Hepatocyte (in vitro differentiated cells): Measurements from ENCODE around the gene SMIM20. TPM values are rescaled to one million over a fixed set of nuclear protein-coding genes. Genes with fewer than 3 reads are reported as not detected.

ENCODE experiments used
- DNase-seq: peaks from one replicate; pipeline ENCODE4 v3.0.0-alpha.2; 2016; ENCODE audit warnings: low spot score
- H2AFZ ChIP-seq: fragments of 200-600 bp; sonication (generic); 2 replicates; pipeline ENCODE4 v1.6.0; 2016; ENCODE audit warnings: antibody characterized with exemption, mild to moderate bottlenecking
- H3K27ac ChIP-seq: fragments of 200-600 bp; sonication (generic); 2 replicates; pipeline ENCODE4 v1.5.1; 2016; ENCODE audit warnings: mild to moderate bottlenecking
- H3K27me3 ChIP-seq: fragments of 200-600 bp; sonication (generic); 2 replicates; pipeline ENCODE4 v1.6.1; 2016
- H3K36me3 ChIP-seq: fragments of 200-600 bp; sonication (generic); replicated peaks from 2 replicates; pipeline ENCODE4 v1.5.1; 2016; ENCODE audit warnings: low read depth; ENCODE audit not compliant: insufficient read depth
- H3K4me1 ChIP-seq: fragments of 200-600 bp; sonication (generic); 2 replicates; pipeline ENCODE4 v1.5.1; 2016; ENCODE audit warnings: mild to moderate bottlenecking, moderate library complexity; ENCODE audit not compliant: insufficient read depth
- H3K4me2 ChIP-seq: fragments of 200-600 bp; sonication (generic); 2 replicates; pipeline ENCODE4 v1.6.0; 2016
- H3K4me3 ChIP-seq: fragments of 200-600 bp; sonication (generic); 2 replicates; pipeline ENCODE4 v1.5.1; 2016; ENCODE audit warnings: mild to moderate bottlenecking
- H3K79me2 ChIP-seq: fragments of 200-600 bp; sonication (generic); 2 replicates; pipeline ENCODE4 v1.6.0; 2017; ENCODE audit warnings: mild to moderate bottlenecking
- H3K9me2 ChIP-seq: fragments of 200-600 bp; sonication (generic); replicated peaks from 2 replicates; pipeline ENCODE4 v1.6.0; 2017; ENCODE audit warnings: mild to moderate bottlenecking; ENCODE audit not compliant: insufficient read depth
- H3K9me3 ChIP-seq: fragments of 200-600 bp; sonication (generic); 2 replicates; pipeline ENCODE4 v1.5.1; 2016; ENCODE audit warnings: low read depth, mild to moderate bottlenecking
- H4K20me1 ChIP-seq: fragments of 200-600 bp; sonication (generic); 2 replicates; pipeline ENCODE4 v1.6.0; 2016; ENCODE audit warnings: mild to moderate bottlenecking; ENCODE audit not compliant: insufficient read depth, poor library complexity, severe bottlenecking
- CTCF ChIP-seq: fragments of 200-600 bp; sonication (generic); IDR thresholded peaks from 2 replicates; pipeline ENCODE4 v1.5.1; 2016; ENCODE audit warnings: antibody characterized with exemption, mild to moderate bottlenecking; ENCODE audit not compliant: poor library complexity
- EZH2 ChIP-seq: fragments of 200-600 bp; sonication (generic); IDR thresholded peaks from 2 replicates; pipeline ENCODE4 v1.6.1; 2016; ENCODE audit warnings: antibody characterized with exemption, mild to moderate bottlenecking, borderline replicate concordance
- EZH2phosphoT487 ChIP-seq: fragments of 200-600 bp; sonication (generic); IDR thresholded peaks from one replicate; pipeline ENCODE4 v1.6.1; 2018; ENCODE audit warnings: antibody characterized with exemption, mild to moderate bottlenecking, low read depth, moderate library complexity; ENCODE audit not compliant: unreplicated experiment, severe bottlenecking
- WGBS: methylation state at CpG from one replicate; pipeline ENCODE4 v1.1.6; 2016; ENCODE audit warnings: low lambda C conversion rate; ENCODE audit errors: missing lambda C conversion rate; 5-methylcytosine and 5-hydroxymethylcytosine counted together
- polyA plus RNA-seq: library from polyadenylated mRNA; unstranded; fragments of >200 nt; fragmentation: Nextera tagmentation; extraction: Ambion mirVana; gene quantifications from 2 replicates; pipeline ENCODE4 v1.2.1, GENCODE V29; 2016
- total RNA-seq: library from RNA; depleted of rRNA; stranded (reverse); fragments of >200 nt; gene quantifications from 2 replicates; pipeline ENCODE4 v1.2.3, GENCODE V29; 2014

Gene SMIM20
- total and polyA plus RNA-seq, 2 experiments from 2014 or later, result 54.5 to 55.8 TPM

- H3K79me2 ChIP-seq, result no peaks in the 10 kb centered on the region
- no peak overlapping the region for H3K4me2 ChIP-seq
- H4K20me1 ChIP-seq, result no peaks in the 10 kb centered on the region
- no peaks in the 10 kb centered on the region for H3K9me3 ChIP-seq
- H3K4me1 ChIP-seq, result no peaks in the 10 kb centered on the region
- H3K27ac ChIP-seq, result no peak overlapping the region
- 86% methylated on average over 2 of the region's 2 CpGs for WGBS
- no peaks in the 10 kb centered on the region for H3K36me3 ChIP-seq
- no peak overlapping the region for H2AFZ ChIP-seq
- no peaks in the 10 kb centered on the region for H3K9me2 ChIP-seq
- DNase-seq, result no peak
- no peak for TF ChIP-seq EZH2
- no peak overlapping the region for H3K4me3 ChIP-seq
- no peaks in the 10 kb centered on the region for H3K27me3 ChIP-seq
Measured at GRCh38 chr4:25870081-25870480, 43.9 kb upstream of the SMIM20 start.

- TF ChIP-seq CTCF (no peak), EZH2phosphoT487 (no peak), EZH2 (no peak)
- no peaks in the 10 kb centered on the region for H3K9me2 ChIP-seq
- no peaks in the 10 kb centered on the region for H3K36me3 ChIP-seq
- H3K79me2 ChIP-seq, result no peaks in the 10 kb centered on the region
- H3K9me3 ChIP-seq, result no peaks in the 10 kb centered on the region
- no peak overlapping the region for H3K4me3 ChIP-seq
- no peak overlapping the region for H3K27ac ChIP-seq
- H3K27me3 ChIP-seq, result no peaks in the 10 kb centered on the region
- no peak overlapping the region for H2AFZ ChIP-seq
- no peak overlapping the region for H3K4me2 ChIP-seq
- WGBS, result 92% methylated on average over 13 of the region's 13 CpGs
- H4K20me1 ChIP-seq, result no peaks in the 10 kb centered on the region
- DNase-seq, result no peak
- H3K4me1 ChIP-seq, result no peaks in the 10 kb centered on the region
Measured at GRCh38 chr4:25872851-25873631, 41.0 kb upstream of the SMIM20 start.

- no peak overlapping the region for H3K27ac ChIP-seq
- WGBS, result 75% methylated on average over 7 of the region's 7 CpGs
- no peaks in the 10 kb centered on the region for H3K9me2 ChIP-seq
- no peak for DNase-seq
- H3K79me2 ChIP-seq, result no peaks in the 10 kb centered on the region
- no peak overlapping the region for H2AFZ ChIP-seq
- no peaks in the 10 kb centered on the region for H4K20me1 ChIP-seq
- no peak overlapping the region for H3K4me2 ChIP-seq
- TF ChIP-seq EZH2phosphoT487 (no peak), EZH2 (no peak), CTCF (no peak)
- no peaks in the 10 kb centered on the region for H3K27me3 ChIP-seq
- no peaks in the 10 kb centered on the region for H3K9me3 ChIP-seq
- no peaks in the 10 kb centered on the region for H3K4me1 ChIP-seq
- H3K4me3 ChIP-seq, result no peak overlapping the region
- no peaks in the 10 kb centered on the region for H3K36me3 ChIP-seq
Measured at GRCh38 chr4:25873632-25874129, 40.3 kb upstream of the SMIM20 start.

- H3K4me2 ChIP-seq, result no peak overlapping the region
- WGBS, result 96% methylated on average over 3 of the region's 3 CpGs
- H2AFZ ChIP-seq, result no peak overlapping the region
- TF ChIP-seq CTCF (no peak), EZH2phosphoT487 (no peak), EZH2 (no peak)
- no peaks in the 10 kb centered on the region for H3K9me3 ChIP-seq
- H3K79me2 ChIP-seq, result no peaks in the 10 kb centered on the region
- no peaks in the 10 kb centered on the region for H3K9me2 ChIP-seq
- no peak overlapping the region for H3K27ac ChIP-seq
- no peak for DNase-seq
- H4K20me1 ChIP-seq, result no peaks in the 10 kb centered on the region
- H3K4me1 ChIP-seq, result no peaks in the 10 kb centered on the region
- H3K27me3 ChIP-seq, result no peaks in the 10 kb centered on the region
- no peaks in the 10 kb centered on the region for H3K36me3 ChIP-seq
- no peak overlapping the region for H3K4me3 ChIP-seq
Measured at GRCh38 chr4:25874655-25875054, 39.4 kb upstream of the SMIM20 start.
